GM23338 (cell line): ENCODE data around the gene C1orf21. TPM values are rescaled to one million over a fixed set of nuclear protein-coding genes. Genes with fewer than 3 reads are reported as not detected.

Experiments used
- ATAC-seq: fragments of 200-7000 bp; cut with Tn5 transposase; 3 replicates; pipeline ENCODE4 v1.9.1; 2020
- DNase-seq: peaks from one replicate; pipeline ENCODE4 v3.0.0-alpha.2; 2015; ENCODE audit warnings: low spot score
- H2AFZ ChIP-seq: fragments of 200-600 bp; sonication (generic); 2 replicates; pipeline ENCODE4 v1.8.0; 2016; ENCODE audit warnings: antibody characterized with exemption, mild to moderate bottlenecking, moderate library complexity
- H3F3A ChIP-seq: fragments of 200-600 bp; sonication (generic); replicated peaks from 2 replicates; pipeline ENCODE4 v1.8.0; 2017; ENCODE audit warnings: antibody characterized with exemption, mixed run types, low read depth
- H3K27ac ChIP-seq: fragments of 200-600 bp; sonication (generic); 2 replicates; pipeline ENCODE4 v1.6.1; 2016; ENCODE audit warnings: low read depth
- H3K27me3 ChIP-seq: fragments of 200-600 bp; sonication (generic); 2 replicates; pipeline ENCODE4 v1.8.0; 2016; ENCODE audit warnings: mild to moderate bottlenecking, mixed run types, moderate library complexity; ENCODE audit not compliant: insufficient read depth
- H3K36me3 ChIP-seq: fragments of 200-600 bp; sonication (generic); 2 replicates; pipeline ENCODE4 v1.8.0; 2016; ENCODE audit warnings: mild to moderate bottlenecking; ENCODE audit not compliant: insufficient read depth
- H3K4me1 ChIP-seq: fragments of 200-600 bp; sonication (generic); 2 replicates; pipeline ENCODE4 v1.8.0; 2016; ENCODE audit warnings: mild to moderate bottlenecking, moderate library complexity; ENCODE audit not compliant: insufficient read depth
- H3K4me2 ChIP-seq: fragments of 200-600 bp; sonication (generic); 2 replicates; pipeline ENCODE4 v1.7.1; 2017; ENCODE audit warnings: mixed run types
- H3K4me3 ChIP-seq: fragments of 200-600 bp; sonication (generic); 2 replicates; pipeline ENCODE4 v1.6.1; 2016; ENCODE audit warnings: mixed run types
- H3K79me2 ChIP-seq: fragments of 200-600 bp; sonication (generic); replicated peaks from 2 replicates; pipeline ENCODE4 v1.8.0; 2017; ENCODE audit warnings: mild to moderate bottlenecking; ENCODE audit not compliant: insufficient read depth
- H3K9me2 ChIP-seq: fragments of 200-600 bp; sonication (generic); 2 replicates; pipeline ENCODE4 v1.8.0; 2017; ENCODE audit not compliant: insufficient read depth
- H4K20me1 ChIP-seq: fragments of 200-600 bp; sonication (generic); replicated peaks from 2 replicates; pipeline ENCODE4 v1.8.0; 2017; ENCODE audit warnings: mild to moderate bottlenecking; ENCODE audit not compliant: insufficient read depth
- H3K27ac Mint-ChIP-seq: 2 replicates; pipeline ENCODE4 v1.8.0; 2020; ENCODE audit warnings: inconsistent platforms, mild to moderate bottlenecking, moderate library complexity, mixed read lengths
- H3K27me3 Mint-ChIP-seq: 3 replicates; pipeline ENCODE4 v1.8.0; 2022; ENCODE audit warnings: low read depth, mild to moderate bottlenecking, moderate library complexity, mixed read lengths, inconsistent platforms; ENCODE audit not compliant: insufficient read depth, poor library complexity
- H3K36me3 Mint-ChIP-seq: 3 replicates; pipeline ENCODE4 v1.8.0; 2021; ENCODE audit warnings: low read depth, mild to moderate bottlenecking, inconsistent platforms, moderate library complexity, mixed read lengths
- H3K4me1 Mint-ChIP-seq: 3 replicates; pipeline ENCODE4 v1.8.0; 2020; ENCODE audit warnings: mild to moderate bottlenecking, inconsistent platforms, mixed read lengths
- H3K4me3 Mint-ChIP-seq: 3 replicates; pipeline ENCODE4 v1.8.0; 2021; ENCODE audit warnings: moderate library complexity, mild to moderate bottlenecking, inconsistent platforms, mixed read lengths
- H3K9me3 Mint-ChIP-seq: 3 replicates; pipeline ENCODE4 v1.8.0; 2020; ENCODE audit warnings: moderate library complexity, mild to moderate bottlenecking, inconsistent platforms, mixed read lengths
- CREB1 ChIP-seq: fragments of 250-450 bp; sonication (Bioruptor Pico); IDR thresholded peaks from 2 replicates; pipeline ENCODE4 v1.5.0; 2020; ENCODE audit warnings: low read depth, mild to moderate bottlenecking, moderate library complexity
- EZH2 ChIP-seq: fragments of 200-600 bp; sonication (generic); IDR thresholded peaks from one replicate; pipeline ENCODE4 v1.8.0; 2017; ENCODE audit warnings: antibody characterized with exemption, mild to moderate bottlenecking, low read depth; ENCODE audit not compliant: unreplicated experiment
- EZH2phosphoT487 ChIP-seq: fragments of 200-600 bp; sonication (generic); IDR thresholded peaks from one replicate; pipeline ENCODE4 v1.8.1; 2018; ENCODE audit warnings: antibody characterized with exemption; ENCODE audit not compliant: unreplicated experiment
- JUNB ChIP-seq: IDR thresholded peaks from one replicate; pipeline ENCODE4 v1.6.1; 2016; ENCODE audit warnings: antibody characterized with exemption; ENCODE audit not compliant: unreplicated experiment
- NANOG ChIP-seq: IDR thresholded peaks from 2 replicates; pipeline ENCODE4 v1.6.1; 2016; ENCODE audit warnings: antibody characterized with exemption, borderline replicate concordance
- POLR2AphosphoS5 ChIP-seq: IDR thresholded peaks from 2 replicates; pipeline ENCODE4 v1.6.1; 2016; ENCODE audit warnings: antibody characterized with exemption, low read depth
- STAT1 ChIP-seq: IDR thresholded peaks from one replicate; pipeline ENCODE4 v1.6.1; 2016; ENCODE audit warnings: antibody characterized with exemption; ENCODE audit not compliant: unreplicated experiment
- ZNF114 ChIP-seq: fragments of 250-450 bp; sonication (Bioruptor Pico); IDR thresholded peaks from 2 replicates; pipeline ENCODE4 v1.5.0; 2020; ENCODE audit warnings: mild to moderate bottlenecking, moderate library complexity
- ZNF331 ChIP-seq: fragments of 250-450 bp; sonication (Bioruptor Pico); IDR thresholded peaks from 2 replicates; pipeline ENCODE4 v1.5.0; 2020; ENCODE audit warnings: low read depth, mild to moderate bottlenecking, moderate library complexity
- polyA plus RNA-seq: library from polyadenylated mRNA; unstranded; fragments of >200 nt; fragmentation: Nextera tagmentation; extraction: Ambion mirVana; gene quantifications from 2 replicates; pipeline ENCODE4 v1.2.1, GENCODE V29; 2016
- total RNA-seq: library from RNA; depleted of rRNA; stranded (reverse); fragments of >200 nt; shearing (Covaris generic); gene quantifications from 2 replicates; pipeline ENCODE4 v1.2.3, GENCODE V29; 2014
- TF ChIP-seq, protein P1 (sequence below): IDR thresholded peaks from one replicate; pipeline ENCODE4 v1.6.1; 2018; ENCODE audit warnings: antibody characterized with exemption; ENCODE audit not compliant: unreplicated experiment
- TF ChIP-seq, protein P2 (sequence below): fragments of 250-450 bp; sonication (Bioruptor Pico); IDR thresholded peaks from 2 replicates; pipeline ENCODE4 v1.5.0; 2020; ENCODE audit warnings: mild to moderate bottlenecking, moderate library complexity
- TF ChIP-seq, protein P3 (sequence below), 2 experiments: fragments of 200-600 bp in 1 of 2; sonication (generic) in 1 of 2; conservative IDR thresholded peaks; 2 replicates each; pipeline versions ENCODE4 v1.5.1 to v1.6.1; 2016 to 2017; ENCODE audit warnings: antibody characterized with exemption in 2 of 2, low read depth in 2 of 2, mild to moderate bottlenecking in 2 of 2, moderate library complexity in 1 of 2
- TF ChIP-seq, protein P4 (sequence below): IDR thresholded peaks from 2 replicates; pipeline ENCODE4 v1.6.1; 2016; ENCODE audit warnings: antibody characterized with exemption

The C1orf21 gene
- total and polyA plus RNA-seq, 2 experiments from 2014 or later: 28.0 to 40.4 TPM

DNA sequence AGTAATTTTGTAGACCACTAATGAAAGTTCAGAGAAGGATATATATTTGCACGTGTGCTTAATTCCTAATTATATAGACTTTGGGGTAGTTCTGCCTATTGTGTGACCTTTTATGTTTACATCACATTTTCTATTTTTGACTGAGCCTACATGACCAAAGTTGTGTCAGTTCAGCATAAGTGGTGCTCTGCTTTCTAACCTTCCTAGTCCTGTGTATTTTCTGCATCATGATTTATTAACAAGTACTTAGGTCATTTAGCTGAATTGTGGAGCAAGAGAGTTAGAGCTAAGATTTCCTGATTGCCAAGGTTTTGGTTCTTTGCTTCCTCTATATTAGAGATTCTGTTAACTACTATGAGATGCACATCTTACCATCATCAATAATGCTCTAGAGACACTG is 176.0 kb downstream of the C1orf21 start:
- ATAC-seq: no peak
- Histone ChIP-seq H3K27ac (no peak overlapping the region), H3K9me2 (0 out of 2 replicates have a peak, but pooled peaks cover 4% of the 10 kb centered on the region), H3K36me3 (no peaks in the 10 kb centered on the region), H3K79me2 (no peaks in the 10 kb centered on the region), H4K20me1 (peaks cover 5% of the 10 kb centered on the region; the same call in 1 of the 2 replicates), H2AFZ (no peak overlapping the region), H3F3A (no peaks in the 10 kb centered on the region), H3K4me3 (no peak overlapping the region), H3K27me3 (no peaks in the 10 kb centered on the region), H3K4me2 (no peak overlapping the region), H3K4me1 (no peaks in the 10 kb centered on the region)
- H3K27me3 Mint-ChIP-seq: peaks cover 1% of the 10 kb centered on the region
- no peaks in the 10 kb centered on the region for H3K9me3 Mint-ChIP-seq
- no peak for DNase-seq
- no peaks in the 10 kb centered on the region for H3K36me3 Mint-ChIP-seq
- TF ChIP-seq CREB1 (CRISPR knock-in tag): no peak
- TF ChIP-seq NANOG: no peak
- no peak for TF ChIP-seq JUNB
- no peak for TF ChIP-seq STAT1
- TF ChIP-seq EZH2: no peak
- TF ChIP-seq, protein P1, sequence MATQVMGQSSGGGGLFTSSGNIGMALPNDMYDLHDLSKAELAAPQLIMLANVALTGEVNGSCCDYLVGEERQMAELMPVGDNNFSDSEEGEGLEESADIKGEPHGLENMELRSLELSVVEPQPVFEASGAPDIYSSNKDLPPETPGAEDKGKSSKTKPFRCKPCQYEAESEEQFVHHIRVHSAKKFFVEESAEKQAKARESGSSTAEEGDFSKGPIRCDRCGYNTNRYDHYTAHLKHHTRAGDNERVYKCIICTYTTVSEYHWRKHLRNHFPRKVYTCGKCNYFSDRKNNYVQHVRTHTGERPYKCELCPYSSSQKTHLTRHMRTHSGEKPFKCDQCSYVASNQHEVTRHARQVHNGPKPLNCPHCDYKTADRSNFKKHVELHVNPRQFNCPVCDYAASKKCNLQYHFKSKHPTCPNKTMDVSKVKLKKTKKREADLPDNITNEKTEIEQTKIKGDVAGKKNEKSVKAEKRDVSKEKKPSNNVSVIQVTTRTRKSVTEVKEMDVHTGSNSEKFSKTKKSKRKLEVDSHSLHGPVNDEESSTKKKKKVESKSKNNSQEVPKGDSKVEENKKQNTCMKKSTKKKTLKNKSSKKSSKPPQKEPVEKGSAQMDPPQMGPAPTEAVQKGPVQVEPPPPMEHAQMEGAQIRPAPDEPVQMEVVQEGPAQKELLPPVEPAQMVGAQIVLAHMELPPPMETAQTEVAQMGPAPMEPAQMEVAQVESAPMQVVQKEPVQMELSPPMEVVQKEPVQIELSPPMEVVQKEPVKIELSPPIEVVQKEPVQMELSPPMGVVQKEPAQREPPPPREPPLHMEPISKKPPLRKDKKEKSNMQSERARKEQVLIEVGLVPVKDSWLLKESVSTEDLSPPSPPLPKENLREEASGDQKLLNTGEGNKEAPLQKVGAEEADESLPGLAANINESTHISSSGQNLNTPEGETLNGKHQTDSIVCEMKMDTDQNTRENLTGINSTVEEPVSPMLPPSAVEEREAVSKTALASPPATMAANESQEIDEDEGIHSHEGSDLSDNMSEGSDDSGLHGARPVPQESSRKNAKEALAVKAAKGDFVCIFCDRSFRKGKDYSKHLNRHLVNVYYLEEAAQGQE: no peak
- no peak for TF ChIP-seq EZH2phosphoT487
- TF ChIP-seq, protein P2, sequence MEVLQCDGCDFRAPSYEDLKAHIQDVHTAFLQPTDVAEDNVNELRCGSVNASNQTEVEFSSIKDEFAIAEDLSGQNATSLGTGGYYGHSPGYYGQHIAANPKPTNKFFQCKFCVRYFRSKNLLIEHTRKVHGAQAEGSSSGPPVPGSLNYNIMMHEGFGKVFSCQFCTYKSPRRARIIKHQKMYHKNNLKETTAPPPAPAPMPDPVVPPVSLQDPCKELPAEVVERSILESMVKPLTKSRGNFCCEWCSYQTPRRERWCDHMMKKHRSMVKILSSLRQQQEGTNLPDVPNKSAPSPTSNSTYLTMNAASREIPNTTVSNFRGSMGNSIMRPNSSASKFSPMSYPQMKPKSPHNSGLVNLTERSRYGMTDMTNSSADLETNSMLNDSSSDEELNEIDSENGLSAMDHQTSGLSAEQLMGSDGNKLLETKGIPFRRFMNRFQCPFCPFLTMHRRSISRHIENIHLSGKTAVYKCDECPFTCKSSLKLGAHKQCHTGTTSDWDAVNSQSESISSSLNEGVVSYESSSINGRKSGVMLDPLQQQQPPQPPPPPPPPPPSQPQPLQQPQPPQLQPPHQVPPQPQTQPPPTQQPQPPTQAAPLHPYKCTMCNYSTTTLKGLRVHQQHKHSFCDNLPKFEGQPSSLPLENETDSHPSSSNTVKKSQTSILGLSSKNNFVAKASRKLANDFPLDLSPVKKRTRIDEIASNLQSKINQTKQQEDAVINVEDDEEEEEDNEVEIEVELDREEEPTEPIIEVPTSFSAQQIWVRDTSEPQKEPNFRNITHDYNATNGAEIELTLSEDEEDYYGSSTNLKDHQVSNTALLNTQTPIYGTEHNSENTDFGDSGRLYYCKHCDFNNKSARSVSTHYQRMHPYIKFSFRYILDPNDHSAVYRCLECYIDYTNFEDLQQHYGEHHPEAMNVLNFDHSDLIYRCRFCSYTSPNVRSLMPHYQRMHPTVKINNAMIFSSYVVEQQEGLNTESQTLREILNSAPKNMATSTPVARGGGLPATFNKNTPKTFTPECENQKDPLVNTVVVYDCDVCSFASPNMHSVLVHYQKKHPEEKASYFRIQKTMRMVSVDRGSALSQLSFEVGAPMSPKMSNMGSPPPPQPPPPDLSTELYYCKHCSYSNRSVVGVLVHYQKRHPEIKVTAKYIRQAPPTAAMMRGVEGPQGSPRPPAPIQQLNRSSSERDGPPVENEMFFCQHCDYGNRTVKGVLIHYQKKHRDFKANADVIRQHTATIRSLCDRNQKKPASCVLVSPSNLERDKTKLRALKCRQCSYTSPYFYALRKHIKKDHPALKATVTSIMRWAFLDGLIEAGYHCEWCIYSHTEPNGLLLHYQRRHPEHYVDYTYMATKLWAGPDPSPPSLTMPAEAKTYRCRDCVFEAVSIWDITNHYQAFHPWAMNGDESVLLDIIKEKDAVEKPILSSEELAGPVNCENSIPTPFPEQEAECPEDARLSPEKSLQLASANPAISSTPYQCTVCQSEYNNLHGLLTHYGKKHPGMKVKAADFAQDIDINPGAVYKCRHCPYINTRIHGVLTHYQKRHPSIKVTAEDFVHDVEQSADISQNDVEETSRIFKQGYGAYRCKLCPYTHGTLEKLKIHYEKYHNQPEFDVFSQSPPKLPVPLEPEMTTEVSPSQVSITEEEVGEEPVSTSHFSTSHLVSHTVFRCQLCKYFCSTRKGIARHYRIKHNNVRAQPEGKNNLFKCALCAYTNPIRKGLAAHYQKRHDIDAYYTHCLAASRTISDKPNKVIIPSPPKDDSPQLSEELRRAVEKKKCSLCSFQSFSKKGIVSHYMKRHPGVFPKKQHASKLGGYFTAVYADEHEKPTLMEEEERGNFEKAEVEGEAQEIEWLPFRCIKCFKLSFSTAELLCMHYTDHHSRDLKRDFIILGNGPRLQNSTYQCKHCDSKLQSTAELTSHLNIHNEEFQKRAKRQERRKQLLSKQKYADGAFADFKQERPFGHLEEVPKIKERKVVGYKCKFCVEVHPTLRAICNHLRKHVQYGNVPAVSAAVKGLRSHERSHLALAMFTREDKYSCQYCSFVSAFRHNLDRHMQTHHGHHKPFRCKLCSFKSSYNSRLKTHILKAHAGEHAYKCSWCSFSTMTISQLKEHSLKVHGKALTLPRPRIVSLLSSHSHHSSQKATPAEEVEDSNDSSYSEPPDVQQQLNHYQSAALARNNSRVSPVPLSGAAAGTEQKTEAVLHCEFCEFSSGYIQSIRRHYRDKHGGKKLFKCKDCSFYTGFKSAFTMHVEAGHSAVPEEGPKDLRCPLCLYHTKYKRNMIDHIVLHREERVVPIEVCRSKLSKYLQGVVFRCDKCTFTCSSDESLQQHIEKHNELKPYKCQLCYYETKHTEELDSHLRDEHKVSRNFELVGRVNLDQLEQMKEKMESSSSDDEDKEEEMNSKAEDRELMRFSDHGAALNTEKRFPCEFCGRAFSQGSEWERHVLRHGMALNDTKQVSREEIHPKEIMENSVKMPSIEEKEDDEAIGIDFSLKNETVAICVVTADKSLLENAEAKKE: no peak
- TF ChIP-seq, protein P3, sequence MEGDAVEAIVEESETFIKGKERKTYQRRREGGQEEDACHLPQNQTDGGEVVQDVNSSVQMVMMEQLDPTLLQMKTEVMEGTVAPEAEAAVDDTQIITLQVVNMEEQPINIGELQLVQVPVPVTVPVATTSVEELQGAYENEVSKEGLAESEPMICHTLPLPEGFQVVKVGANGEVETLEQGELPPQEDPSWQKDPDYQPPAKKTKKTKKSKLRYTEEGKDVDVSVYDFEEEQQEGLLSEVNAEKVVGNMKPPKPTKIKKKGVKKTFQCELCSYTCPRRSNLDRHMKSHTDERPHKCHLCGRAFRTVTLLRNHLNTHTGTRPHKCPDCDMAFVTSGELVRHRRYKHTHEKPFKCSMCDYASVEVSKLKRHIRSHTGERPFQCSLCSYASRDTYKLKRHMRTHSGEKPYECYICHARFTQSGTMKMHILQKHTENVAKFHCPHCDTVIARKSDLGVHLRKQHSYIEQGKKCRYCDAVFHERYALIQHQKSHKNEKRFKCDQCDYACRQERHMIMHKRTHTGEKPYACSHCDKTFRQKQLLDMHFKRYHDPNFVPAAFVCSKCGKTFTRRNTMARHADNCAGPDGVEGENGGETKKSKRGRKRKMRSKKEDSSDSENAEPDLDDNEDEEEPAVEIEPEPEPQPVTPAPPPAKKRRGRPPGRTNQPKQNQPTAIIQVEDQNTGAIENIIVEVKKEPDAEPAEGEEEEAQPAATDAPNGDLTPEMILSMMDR (conservative IDR thresholded peaks at IDR 0.05; ENCODE audit: low read depth in 2 of 2): no peak
- TF ChIP-seq ZNF331 (CRISPR knock-in tag): no peak
- TF ChIP-seq, protein P4, sequence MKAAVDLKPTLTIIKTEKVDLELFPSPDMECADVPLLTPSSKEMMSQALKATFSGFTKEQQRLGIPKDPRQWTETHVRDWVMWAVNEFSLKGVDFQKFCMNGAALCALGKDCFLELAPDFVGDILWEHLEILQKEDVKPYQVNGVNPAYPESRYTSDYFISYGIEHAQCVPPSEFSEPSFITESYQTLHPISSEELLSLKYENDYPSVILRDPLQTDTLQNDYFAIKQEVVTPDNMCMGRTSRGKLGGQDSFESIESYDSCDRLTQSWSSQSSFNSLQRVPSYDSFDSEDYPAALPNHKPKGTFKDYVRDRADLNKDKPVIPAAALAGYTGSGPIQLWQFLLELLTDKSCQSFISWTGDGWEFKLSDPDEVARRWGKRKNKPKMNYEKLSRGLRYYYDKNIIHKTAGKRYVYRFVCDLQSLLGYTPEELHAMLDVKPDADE: no peak
- no peak for TF ChIP-seq ZNF114 (CRISPR knock-in tag)
- TF ChIP-seq POLR2AphosphoS5: no peak
- H3K4me1 Mint-ChIP-seq: no peaks in the 10 kb centered on the region; the same call in 2 of the 3 replicates
- no peak overlapping the region for H3K27ac Mint-ChIP-seq
- no peak overlapping the region for H3K4me3 Mint-ChIP-seq
